Esophagus squamous epithelium (tissue), 4 donors: ENCODE data around the gene FGF18.

Experiments
- POLR2A ChIP-seq, 4 donors: fragments of 450-650 bp; IDR thresholded peaks; one replicate each; pipeline ENCODE4 v1.6.1; 2017; ENCODE audit warnings: antibody characterized with exemption in 4 of 4, mild to moderate bottlenecking in 4 of 4, moderate library complexity in 3 of 4
- TF ChIP-seq, protein P1 (sequence below), 6 experiments: fragments of 450-650 bp in 4 of 6; fragments of 200-600 bp in 2 of 6; sonication (generic) in 2 of 6; IDR thresholded peaks; one replicate each; pipeline ENCODE4 v1.5.1; 2016 to 2019; ENCODE audit warnings: antibody characterized with exemption in 6 of 6, mild to moderate bottlenecking in 4 of 6, moderate library complexity in 4 of 6

- no peak for TF ChIP-seq POLR2A (IDR thresholded peaks at IDR 0.05)
- TF ChIP-seq, protein P1, sequence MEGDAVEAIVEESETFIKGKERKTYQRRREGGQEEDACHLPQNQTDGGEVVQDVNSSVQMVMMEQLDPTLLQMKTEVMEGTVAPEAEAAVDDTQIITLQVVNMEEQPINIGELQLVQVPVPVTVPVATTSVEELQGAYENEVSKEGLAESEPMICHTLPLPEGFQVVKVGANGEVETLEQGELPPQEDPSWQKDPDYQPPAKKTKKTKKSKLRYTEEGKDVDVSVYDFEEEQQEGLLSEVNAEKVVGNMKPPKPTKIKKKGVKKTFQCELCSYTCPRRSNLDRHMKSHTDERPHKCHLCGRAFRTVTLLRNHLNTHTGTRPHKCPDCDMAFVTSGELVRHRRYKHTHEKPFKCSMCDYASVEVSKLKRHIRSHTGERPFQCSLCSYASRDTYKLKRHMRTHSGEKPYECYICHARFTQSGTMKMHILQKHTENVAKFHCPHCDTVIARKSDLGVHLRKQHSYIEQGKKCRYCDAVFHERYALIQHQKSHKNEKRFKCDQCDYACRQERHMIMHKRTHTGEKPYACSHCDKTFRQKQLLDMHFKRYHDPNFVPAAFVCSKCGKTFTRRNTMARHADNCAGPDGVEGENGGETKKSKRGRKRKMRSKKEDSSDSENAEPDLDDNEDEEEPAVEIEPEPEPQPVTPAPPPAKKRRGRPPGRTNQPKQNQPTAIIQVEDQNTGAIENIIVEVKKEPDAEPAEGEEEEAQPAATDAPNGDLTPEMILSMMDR (IDR thresholded peaks at IDR 0.05), result no peak
These were observed 3.6 kb downstream of the FGF18 start for GRCh38 chr5:171422902-171423663.
